GM12801 (cell line): ENCODE measurements around the gene AFP.

ENCODE experiments used
- CTCF ChIP-seq: IDR thresholded peaks from one replicate; pipeline ENCODE4 v1.5.1; 2011; ENCODE audit warnings: control low read depth; ENCODE audit not compliant: insufficient read length; ENCODE audit errors: extremely low read depth

The AFP gene

DNA sequence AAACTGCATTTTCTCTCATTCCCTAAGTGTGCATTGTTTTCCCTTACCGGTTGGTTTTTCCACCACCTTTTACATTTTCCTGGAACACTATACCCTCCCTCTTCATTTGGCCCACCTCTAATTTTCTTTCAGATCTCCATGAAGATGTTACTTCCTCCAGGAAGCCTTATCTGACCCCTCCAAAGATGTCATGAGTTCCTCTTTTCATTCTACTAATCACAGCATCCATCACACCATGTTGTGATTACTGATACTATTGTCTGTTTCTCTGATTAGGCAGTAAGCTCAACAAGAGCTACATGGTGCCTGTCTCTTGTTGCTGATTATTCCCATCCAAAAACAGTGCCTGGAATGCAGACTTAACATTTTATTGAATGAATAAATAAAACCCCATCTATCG, 2.9 kb upstream of the AFP start:
- no peak for TF ChIP-seq CTCF

DNA sequence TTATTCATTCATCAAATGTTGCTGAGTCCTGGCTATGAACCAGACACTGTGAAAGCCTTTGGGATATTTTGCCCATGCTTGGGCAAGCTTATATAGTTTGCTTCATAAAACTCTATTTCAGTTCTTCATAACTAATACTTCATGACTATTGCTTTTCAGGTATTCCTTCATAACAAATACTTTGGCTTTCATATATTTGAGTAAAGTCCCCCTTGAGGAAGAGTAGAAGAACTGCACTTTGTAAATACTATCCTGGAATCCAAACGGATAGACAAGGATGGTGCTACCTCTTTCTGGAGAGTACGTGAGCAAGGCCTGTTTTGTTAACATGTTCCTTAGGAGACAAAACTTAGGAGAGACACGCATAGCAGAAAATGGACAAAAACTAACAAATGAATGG, 1.7 kb upstream of the AFP start:
- no peak for TF ChIP-seq CTCF

DNA sequence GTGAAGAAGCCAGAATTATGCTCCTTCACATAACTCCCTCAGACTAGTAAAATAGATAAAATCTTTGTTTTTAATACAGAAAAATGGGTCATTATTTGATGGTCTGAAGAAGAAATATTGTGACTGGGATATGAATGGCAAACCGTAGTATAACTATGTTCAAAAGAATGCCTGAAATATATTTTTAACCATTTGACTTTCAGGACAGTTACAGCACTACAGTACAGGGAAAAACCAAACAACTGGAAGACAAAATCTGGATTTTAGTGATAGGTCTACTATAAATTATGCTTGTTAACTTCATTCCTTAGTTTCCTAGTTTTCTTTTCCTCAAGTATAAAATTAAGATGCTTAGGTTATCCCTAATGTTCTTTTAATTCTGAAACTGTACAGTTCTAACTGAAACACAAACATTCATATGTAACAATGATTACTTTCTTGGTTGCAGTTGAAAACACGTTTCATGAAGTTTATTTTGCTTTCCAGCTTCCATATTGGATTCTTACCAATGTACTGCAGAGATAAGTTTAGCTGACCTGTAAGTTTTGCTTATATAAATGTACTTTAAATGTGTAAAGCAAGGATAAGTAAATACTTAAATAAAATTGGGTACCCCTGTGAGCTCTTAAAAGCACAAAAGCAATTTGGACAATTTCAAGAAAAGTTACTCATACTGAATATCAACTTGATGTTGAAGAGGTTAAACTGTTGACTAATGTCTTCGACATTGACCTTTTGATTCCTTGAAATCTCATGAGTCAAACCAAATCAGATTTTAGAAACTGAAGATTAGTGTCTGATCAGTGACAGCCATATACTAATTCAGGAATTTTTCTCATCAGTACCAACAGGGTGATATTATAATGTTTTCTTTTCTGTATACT, 895 bp downstream of the AFP start:
- TF ChIP-seq CTCF, result no peak

DNA sequence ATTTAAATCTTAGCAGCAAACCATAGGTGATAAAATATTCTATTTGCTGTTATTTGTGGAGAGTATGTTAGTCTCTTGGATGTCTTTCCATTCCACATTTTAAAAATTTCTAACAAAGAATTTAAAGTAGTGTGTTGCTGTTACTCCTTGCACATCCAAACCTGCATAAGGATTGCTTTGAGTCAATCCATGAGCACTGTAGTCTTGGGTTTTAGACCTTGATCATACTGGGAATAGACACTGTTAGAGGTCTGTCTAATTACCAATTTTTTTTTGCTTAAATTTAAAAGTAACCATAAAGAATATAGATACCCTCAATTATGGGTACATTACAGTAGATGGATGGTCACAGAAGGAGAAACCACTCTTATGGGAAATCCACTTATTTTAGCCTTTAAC, 1.5 kb downstream of the AFP start:
- TF ChIP-seq CTCF, result no peak

DNA sequence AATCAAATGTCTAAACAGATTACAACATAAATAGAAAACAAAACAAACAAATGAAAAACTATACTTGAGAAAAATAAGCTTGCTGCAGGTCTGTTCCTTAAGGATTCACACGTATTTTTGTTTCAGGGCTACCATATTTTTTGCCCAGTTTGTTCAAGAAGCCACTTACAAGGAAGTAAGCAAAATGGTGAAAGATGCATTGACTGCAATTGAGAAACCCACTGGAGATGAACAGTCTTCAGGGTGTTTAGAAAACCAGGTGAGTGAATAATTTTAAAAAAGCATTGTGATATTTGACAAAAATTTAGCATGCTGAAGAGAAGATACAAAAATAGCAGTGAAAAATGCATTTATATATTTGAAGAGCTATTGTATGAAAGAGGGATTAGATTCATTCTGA, 2.0 kb downstream of the AFP start:
- TF ChIP-seq CTCF, result no peak

GRCh38 chr4:73438582-73439215, 2.7 kb downstream of the AFP start:
- TF ChIP-seq CTCF, result no peak

- no peak for TF ChIP-seq CTCF
Observed at GRCh38 chr4:73439445-73439844, 3.4 kb downstream of the AFP start.
